RPMI7951 (cell line): ENCODE results near the gene PACSIN3. TPM values are rescaled to one million over a fixed set of nuclear protein-coding genes. Genes with fewer than 3 reads are reported as not detected.

Experiments
- DNase-seq: peaks from one replicate; pipeline ENCODE4 v3.0.0-alpha.2; 2012; ENCODE audit warnings: low read depth
- total RNA-seq: library from RNA; depleted of rRNA; stranded (reverse); fragments of >200 nt; shearing (Covaris generic); gene quantifications from 2 replicates; pipeline ENCODE4 v1.2.3, GENCODE V29; 2014

PACSIN3 gene
- total RNA-seq, 1 experiment from 2014 or later: 19.8 TPM

DNA sequence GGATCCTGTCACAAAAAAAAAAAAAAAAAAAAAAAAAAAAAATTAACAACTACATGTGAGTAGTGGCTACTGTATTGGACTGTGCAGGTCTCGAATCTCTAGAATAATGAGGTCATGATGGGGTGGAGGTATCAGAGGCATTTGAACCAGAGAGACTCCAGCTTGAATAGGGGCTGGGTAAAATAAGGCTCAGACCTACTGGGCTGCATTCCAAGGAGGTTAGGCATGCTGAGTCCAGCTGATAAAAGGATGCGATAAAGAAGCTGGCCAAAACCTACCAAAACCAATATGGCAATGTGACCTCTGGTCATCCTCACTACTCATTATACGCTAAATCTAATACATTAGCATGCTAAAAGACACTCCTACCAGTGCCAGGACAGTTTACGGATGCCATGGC, 5.9 kb upstream of the PACSIN3 start:
- no peak for DNase-seq

DNA sequence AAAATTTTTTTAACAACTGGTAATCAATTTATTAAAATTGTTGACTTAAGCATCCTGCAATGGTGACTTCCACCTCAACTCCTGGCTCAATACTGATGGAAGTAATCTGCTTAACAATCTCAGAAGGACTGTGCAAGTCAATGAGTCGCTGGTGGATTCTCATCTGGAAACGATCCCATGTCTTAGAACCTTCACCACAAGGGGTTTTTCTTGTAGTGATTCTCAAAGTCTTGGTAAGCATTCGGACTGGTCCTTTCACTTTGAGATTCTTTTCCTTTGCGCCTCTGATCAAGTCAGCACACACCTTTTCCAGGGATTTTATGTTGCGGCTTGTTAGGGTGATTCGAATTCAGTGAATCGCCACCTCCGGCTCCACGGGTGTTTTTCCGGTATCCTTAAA, 4.9 kb upstream of the PACSIN3 start:
- DNase-seq: peak; percentile 37

DNA sequence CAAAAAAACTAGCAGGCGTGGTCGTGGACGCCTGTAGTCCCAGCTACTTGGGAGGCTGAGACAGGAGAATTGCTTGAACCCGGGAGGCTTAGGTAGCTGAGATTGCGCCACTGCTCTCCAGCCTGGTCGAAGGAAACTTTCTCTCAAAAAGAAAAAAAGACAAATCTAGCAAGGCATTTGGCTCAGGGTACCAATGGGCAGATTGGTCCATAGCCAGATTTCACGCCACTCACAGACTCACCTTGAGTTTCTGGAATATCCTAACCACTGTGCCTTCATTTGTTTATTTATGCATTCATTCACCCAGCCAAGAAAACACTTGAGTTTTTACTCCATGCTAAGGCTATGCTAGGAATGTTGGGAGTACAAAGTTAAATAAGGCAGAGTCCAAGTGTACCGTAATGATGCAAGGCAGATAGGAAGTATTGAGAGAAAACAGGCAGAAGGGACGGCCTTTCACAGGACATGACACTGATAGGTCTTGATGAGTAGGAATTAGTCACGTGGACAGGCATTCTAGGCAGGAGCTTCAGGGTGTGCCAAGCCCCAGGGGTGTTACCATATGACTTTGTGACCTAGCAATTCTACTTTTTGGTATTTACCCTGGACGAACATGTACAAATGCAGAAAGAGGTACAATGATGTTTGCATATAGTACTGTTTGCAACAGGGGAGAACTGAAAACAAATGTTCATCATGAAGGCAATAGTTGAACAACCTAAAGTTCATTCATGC, 3.0 kb upstream of the PACSIN3 start:
- DNase-seq: peak; percentile 39

DNA sequence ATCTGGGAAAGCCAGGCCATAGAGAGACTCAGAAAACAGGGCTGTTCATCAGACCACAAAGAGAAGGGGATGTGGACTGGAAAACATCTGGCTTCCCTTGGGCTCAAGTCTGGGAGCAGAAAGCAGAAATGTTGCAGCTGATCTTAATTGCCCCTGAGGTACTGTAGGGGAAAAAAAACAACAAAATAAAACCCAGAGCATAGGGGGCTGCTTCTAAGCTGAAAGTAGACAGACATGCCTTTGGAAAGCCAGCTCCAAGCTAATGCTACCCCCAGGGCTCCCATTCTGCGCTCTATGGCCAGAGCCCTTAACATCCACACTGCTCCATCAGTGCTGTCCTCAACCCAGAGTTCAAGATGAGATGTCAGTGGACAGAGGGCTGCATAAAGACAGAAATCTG, 2.0 kb upstream of the PACSIN3 start:
- DNase-seq: peak; percentile 35

DNA sequence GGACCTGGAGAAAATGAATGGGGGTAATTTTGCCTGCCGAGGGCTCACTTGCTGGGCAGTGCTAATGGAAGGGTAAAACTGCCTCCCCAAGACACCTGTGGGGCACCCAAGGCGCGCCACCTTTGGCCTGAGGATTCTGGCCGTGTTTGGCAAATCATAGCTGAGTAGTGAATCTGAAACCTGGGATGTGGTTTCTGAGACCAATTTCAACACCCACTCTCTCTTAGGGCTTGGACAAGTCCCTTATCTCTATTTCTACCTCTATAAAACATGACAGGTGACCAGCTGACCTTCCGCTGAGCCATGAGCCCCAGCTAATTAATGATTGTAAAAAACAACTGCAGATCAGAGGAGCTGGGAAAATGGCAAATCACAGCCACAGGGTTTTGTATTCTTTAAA, 1.5 kb upstream of the PACSIN3 start:
- no peak for DNase-seq

DNA sequence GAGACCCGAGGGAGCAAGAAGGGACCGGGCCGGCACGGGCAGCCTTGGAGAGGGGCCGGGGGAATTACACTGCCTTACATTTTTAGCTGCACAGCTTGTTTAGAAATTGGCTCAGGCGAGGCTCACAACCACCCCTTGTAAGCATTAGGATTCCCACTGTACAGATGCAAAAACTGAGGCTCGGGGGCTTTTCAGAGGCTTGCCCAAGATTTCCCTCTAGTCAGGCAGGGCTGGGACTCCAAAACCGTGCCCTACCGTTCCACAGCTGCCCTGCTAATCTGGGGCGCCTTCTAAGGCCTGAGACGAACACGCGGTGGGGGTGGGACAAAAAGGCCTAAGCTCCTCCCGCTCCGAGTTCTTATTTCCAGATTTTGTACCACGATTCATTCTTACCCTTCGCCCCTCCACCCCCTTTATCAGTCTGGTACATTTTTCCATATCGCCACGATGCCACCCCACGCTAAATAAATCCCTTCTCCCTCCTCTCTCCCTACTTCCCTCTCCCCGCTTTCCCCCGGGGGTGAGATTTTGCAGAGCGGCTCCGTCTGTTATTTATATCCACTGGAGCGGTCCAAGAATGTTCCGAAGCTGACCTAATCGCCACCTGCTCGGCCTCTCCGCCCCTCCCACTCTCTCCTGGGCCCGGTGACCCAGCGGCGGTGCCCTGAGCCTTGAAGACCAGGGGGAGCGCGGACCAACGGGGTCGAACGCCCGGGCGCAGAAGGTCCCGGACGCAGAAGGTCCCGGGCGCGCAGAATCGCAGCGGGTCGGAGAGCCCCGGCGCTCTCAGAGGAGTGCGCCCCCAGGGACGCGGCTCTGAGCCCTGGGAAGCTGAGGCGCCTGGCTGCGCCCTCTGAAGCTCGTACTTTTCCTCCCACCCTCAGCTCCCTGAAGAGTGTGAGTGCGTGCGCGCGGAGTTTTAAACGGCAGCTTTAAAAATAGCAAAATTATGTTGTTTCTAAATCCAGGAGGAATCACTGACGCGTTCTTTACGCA, 764 bp upstream of the PACSIN3 start:
- DNase-seq: peak; percentile 57

DNA sequence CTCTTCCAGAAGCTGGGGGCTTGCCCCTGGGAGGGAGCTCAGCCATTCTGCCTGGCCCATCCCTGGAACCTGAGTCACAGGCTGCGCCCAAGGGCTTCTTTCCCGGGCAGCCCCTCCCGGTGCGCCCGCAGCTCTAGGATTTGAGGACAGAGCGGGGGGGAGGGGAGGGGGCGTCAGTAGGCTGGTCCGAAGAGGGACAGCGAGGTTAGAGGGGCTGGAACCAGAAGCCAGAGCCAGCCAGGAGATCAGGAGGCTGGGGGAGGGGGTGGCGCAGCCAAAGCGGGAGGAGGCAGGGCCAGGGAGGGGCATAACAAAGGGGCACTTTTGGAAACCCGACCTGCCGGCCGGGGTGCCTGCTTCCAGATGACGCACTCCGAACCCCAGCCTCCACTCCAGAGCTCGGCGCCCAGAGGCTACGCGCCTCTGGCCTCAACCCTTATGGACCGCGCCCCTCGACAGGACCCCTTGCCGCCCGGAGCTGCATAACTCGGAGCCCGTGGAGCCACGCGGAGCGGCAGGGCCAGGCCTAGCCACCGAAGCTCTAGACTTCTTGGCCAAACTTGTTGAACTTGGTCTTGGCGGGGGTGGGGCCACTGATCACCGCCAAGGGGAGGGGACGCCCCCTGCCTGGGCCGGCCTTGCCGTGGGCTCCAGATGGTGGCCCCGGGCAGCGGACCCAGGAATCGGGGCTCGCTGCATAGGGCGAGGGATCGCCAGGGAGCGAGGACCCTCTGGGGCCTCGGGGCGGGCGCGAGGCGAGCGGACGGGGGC, 744 bp downstream of the PACSIN3 start:
- peak; percentile 54 for DNase-seq

DNA sequence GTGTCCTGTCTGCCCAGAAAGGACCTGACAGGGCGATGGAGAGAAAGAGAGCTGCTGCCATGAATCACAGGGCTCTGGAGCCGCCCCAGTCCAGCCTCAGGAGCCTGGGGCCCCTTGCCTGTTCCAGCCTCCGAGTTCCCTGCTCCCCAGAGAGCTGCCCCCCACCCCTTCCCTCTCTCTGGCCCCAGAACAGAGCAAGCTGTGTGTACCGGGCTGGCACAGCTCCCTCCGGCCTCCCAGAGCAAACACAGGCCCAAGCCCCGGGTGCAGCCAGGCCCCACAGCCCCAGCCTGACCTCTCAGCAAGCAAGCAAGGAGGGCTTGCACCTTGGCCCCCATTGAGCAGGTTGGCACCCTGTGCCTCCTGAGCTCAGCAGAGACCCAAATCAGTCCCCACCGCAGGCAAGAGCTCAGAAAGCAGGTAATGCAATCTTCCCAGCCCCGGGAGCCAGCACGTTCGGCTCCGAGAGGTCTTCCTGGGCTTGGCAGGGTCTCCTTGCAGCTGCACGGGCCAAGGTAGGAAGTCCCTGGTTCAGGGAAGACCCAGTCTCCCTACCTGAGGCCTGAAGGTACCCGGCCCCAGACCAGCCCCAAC, 1.4 kb downstream of the PACSIN3 start:
- DNase-seq: no peak

DNA sequence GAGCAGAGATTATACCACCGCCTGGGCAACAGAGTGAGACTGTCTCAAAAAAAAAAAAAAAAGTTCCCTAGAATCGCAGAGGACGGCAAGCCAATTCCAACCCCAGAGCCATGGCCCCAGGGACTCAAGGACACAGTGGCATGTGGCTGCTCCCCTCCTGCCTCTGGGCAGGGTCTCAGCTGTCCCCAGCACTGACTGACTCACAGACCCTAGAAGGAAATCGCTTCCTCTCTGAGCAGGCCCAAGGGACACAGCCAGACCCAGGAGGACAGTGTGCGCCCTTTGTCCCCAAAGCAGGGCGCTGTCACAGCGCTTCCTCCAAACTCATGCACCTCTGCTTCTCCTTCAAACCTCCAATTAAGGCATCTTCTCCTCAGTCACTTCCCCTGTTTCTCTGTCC, 2.3 kb downstream of the PACSIN3 start:
- DNase-seq: no peak

DNA sequence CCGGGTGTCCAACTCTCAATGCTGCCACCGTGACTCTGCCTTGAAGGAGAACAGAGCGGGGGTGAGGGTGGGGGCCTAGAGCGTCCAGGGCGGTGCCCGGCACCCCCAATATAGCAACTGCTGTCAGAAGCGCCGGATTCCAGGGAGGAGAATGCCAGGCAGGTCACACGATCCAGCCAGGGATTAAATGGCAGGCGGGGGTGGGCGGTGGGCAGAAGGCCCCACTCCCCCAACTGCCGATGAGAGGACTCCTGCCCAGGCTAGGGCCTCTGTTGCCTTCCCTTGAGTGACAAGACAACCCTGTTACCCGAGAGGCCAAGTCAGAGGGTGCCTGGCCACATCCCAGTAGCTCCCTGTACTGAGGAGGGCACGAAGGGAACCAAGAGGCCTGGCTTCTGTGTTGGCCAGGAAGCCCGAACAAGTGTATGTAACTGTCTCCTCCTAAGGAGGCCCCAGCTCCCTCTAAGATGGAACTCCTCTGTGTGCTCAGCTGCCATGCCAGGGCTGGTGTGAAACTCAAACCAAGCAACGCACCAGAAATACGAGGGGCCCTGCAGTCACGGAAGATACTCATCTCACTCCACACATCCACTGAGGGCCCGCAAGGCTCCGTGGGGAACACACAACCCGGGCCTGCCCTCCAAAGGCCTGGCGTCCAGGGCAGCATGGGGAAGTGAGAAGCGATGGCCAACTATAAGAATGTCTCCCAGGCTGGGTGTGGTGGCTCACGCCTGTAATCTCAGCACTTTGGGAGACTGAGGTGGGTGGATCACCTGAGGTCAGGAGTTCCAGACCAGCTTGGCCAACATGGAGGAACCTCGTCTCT, 3.0 kb downstream of the PACSIN3 start:
- no peak for DNase-seq

DNA sequence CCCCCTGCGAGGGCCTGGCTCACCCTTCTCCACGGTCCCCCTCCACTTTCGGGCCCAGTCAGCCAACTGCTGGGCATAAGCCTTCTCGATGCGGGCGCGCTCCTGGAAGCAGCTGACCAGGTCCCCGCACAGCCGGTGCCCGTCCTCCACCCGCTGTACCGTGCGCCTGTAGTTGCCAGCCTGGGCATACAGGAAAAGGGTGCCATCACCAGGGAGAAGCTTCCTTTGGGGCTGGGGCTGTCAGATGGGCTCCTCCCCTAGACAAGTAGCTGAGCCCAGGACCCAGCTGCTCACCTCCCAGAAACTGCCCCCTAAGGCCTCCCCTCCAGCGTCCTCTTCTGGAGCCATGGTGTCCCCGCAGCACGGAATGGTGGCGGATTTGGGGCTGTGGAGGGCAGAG, 3.9 kb downstream of the PACSIN3 start:
- DNase-seq: no peak

DNA sequence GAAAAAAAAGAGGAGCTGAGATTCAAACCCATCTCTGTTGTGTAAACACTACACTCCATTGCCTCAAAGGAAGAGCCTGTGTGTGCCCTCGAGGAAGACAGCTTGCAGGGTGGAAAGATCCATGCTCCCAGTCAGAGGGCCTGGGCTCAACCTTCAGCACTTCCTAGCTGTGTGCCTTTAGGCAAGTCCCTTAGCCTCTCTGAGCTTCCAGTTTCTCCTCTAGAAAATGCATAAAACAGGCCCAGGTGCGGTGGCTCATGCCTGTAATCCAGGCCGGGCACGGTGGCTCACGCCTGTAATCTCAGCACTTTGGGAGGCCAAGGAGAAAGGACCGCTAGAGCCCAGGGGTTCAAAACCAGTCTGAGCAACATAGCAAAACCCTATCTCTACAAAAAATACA, 5.0 kb downstream of the PACSIN3 start:
- DNase-seq: no peak

DNA sequence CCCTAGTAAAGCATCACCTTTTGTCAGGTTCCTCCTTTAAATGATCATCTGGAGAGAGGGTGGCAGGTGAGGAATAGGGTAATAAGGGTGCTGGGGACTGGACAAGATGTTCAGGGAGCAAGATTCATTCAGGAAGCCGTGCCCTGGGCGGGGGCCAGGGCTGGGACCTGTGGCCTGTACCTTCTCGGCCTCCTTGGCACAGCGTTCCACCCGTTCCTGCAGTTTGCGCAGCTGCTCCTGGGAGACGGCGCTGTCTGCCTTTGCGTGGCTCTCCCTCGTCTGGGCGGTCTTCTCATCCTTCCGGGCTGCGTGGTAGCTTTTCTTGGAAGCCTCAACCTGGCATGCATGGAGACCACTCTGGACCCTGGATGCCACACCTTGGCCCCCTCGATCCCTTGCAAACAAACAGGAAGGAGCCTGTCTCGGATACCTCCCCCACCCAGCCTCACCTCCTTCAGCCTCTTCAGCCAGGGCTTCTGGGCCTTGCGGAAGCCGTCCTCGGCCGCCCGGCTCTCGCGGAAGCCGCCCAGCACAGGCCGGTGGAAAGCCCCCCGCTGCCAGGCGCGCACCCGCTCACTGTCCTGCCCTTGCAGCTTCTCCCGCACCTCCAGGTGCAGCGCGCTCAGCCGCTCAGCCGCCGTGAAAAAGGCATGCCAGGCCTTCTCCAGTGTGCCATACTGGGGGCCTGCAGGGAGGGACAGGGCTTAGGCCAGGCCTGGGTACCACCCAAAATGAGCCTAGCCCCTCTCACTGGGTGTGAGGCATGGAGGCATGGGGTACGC, 6.0 kb downstream of the PACSIN3 start:
- DNase-seq: no peak

DNA sequence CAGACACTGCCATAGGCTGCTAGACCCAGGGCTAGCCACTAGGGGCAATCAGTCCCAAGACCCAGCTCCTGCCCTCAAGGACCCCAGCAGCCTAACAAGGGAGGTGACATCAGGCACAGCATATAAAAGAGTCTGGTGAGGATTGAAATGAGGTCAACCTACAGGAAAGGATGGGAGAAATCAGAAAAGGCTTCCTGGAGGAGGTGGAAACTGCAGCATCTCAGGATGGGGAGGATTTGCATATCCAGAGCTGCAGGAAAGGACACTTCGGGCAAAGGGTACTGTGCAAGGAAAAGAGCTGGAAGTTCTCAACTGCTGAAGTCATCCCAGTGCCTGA, 6.6 kb downstream of the PACSIN3 start:
- DNase-seq: peak; percentile 41

DNA sequence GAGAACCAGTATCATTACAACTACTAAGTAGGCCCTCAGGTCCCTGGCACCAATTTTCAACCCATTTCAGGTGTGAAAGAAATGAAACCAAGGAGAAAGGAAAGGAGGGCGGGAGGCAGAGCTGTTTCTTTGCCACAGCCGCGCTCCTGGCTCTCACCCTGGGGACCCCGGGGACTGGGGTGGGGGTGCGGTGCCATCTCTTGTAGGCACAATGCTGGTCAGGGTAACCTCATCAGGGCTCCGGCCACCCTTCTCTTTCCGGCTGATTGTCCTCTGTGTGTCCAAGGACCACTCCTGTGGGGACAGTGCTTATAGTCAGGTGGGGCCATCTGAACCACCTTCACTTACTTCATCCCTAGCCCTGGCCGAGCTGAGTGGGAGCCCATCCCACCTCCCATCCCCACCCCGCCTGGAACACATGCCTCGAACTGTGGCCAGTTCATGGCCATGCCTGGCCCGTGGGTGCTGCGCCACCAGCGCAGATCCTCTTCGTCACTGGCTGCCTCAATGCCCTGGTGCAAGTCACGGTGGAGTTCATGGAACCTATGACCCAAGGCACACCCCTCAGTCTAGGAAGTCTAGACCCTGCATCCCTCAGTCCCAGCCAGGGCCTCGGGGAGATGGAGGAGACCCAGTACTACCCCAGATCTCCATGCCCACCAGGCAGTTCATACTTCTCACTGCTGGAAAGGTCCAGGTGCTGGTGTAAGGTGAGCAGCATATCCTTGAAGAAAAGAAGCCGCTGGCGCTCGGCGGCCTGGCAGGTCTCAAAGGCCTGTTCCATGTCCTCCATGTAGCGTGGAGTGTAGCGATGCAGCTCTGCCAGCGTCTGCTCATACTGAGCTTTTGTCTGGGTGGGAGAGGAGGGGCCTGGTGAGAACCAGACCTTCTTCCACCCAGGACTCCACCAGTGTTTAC, 7.2 kb downstream of the PACSIN3 start:
- no peak for DNase-seq

DNA sequence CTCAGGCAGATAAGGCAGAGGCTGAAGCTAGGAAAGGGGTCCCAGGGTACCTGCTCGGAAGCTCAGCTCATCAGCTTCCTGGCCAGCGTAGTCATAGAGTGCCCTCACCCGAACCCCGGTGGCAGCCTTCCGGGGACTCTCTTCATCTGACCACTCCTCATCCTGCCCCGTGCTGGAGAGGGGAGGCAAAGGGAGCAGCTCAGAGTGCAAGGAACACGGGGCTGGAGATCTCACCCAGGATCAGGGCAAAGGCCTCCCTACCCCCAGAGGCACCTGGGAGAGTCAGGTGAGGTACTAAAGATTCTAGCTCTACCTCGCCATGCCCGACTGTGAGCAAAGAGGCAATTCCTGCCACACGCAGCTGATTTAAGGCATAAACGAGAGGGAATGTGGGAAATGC, 7.9 kb downstream of the PACSIN3 start:
- no peak for DNase-seq

DNA sequence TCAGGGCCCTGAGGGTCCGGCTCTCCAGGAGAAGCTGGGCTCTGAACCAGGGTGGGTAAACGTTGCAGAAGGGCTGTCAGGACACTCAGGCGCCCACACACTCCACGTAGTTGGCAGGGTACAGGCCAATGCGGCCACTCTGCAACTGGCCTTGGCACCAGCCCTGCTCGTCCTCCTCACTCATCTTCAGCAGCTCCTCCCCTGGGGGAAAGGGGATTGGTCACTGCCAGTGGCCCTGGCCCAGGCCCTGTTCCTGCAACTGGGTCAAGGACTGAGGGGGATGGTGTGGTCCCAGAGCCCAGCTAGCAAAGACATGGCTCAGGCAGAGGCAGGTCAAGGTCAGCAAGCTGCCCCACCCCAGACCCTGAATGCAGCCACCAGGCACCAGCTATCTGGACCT, 8.4 kb downstream of the PACSIN3 start:
- no peak for DNase-seq

DNA sequence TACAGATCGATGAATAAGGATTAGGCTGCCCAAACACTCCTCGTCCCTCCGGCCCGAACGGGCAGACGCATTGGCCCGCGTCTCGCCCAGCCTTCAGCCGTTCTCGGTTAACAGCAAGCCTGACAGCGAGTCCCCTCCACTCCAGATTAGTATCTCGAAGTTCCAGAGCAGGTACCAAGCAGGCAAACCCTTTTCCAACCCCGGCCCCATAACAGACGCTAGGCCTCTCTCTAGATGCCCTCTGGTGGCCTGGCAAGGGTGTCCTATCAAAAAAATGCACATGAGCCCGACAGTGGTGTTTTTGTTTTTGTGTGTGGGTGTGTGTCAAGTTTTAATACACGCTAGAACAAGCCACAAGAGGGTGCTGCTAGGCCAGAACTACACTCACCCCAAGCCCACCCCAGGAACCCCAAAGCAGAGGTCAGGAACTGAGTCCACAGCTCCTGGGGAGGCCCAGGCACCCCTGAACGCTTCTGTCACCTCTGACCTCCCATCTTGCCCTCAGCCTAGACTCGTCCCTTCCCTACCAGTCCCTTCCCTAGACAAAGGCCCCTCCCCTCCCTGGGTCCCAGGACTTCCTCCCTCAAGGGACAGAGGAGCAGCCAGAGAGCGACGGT, 8.9 kb downstream of the PACSIN3 start:
- DNase-seq: peak; percentile 78
